ENCODE measurements around the gene CACNA1C.

- TF ChIP-seq CTCF (conservative IDR thresholded peaks at IDR 0.05 in 1 of 2, IDR thresholded peaks at IDR 0.05 in 1 of 2; ENCODE audit: low read depth in 1 of 2, low read length in 2 of 2) (no peak), EZH2 (IDR thresholded peaks at IDR 0.05; ENCODE audit: low read length, missing control alignments) (no peak)
Observed at GRCh38 chr12:2455410-2455809, 402.6 kb downstream of the CACNA1C start.
